Fibroblast of villous mesenchyme (primary cell): ENCODE results near the gene TMEM59L. TPM values are rescaled to one million over a fixed set of nuclear protein-coding genes. Genes with fewer than 3 reads are reported as not detected.

Experiments
- DNase-seq: peaks from one replicate; pipeline ENCODE4 v3.0.0-alpha.2; 2010; ENCODE audit warnings: low read depth
- H3K4me3 ChIP-seq: 2 replicates; pipeline ENCODE4 v1.5.1; 2011; ENCODE audit warnings: low read depth, mild to moderate bottlenecking, low read length
- CTCF ChIP-seq: IDR thresholded peaks from 2 replicates; pipeline ENCODE4 v1.5.1; 2012; ENCODE audit warnings: low read depth, mild to moderate bottlenecking, low read length; ENCODE audit not compliant: insufficient read depth
- total RNA-seq: library from RNA; depleted of rRNA; stranded (reverse); fragments of >200 nt; gene quantifications from 2 replicates; pipeline ENCODE4 v1.2.3, GENCODE V29; 2012

Gene TMEM59L
- total RNA-seq, 1 donor: under 0.01 TPM

- H3K4me3 ChIP-seq: no peak overlapping the region
Observed at GRCh38 chr19:18607226-18608101, 5.2 kb upstream of the TMEM59L start.

GRCh38 chr19:18608102-18608804 is 4.4 kb upstream of the TMEM59L start:
- no peak overlapping the region for H3K4me3 ChIP-seq
- no peak for TF ChIP-seq CTCF
- no peak for DNase-seq

More at GRCh38 chr19:18607226-18608101, 5.2 kb upstream of the TMEM59L start:
- DNase-seq: no peak
- TF ChIP-seq CTCF: no peak

- no peak overlapping the region for H3K4me3 ChIP-seq
- no peak for DNase-seq
- no peak for TF ChIP-seq CTCF
Observed at GRCh38 chr19:18608805-18609716, 3.6 kb upstream of the TMEM59L start.

- TF ChIP-seq CTCF: no peak
- DNase-seq: no peak
- H3K4me3 ChIP-seq: no peak overlapping the region
Observed at GRCh38 chr19:18609717-18610051, 3.0 kb upstream of the TMEM59L start.

GRCh38 chr19:18610245-18610555 is 2.5 kb upstream of the TMEM59L start:
- TF ChIP-seq CTCF: no peak
- no peak for DNase-seq
- H3K4me3 ChIP-seq: no peak overlapping the region

- H3K4me3 ChIP-seq: no peak overlapping the region
- TF ChIP-seq CTCF: no peak
- no peak for DNase-seq
Observed at GRCh38 chr19:18610556-18611326, 1.9 kb upstream of the TMEM59L start.
